Neural cell (in vitro differentiated cells): ENCODE measurements around the gene TICRR. TPM values are rescaled to one million over a fixed set of nuclear protein-coding genes. Genes with fewer than 3 reads are reported as not detected.

Experiments
- H2AFZ ChIP-seq: fragments of 200-600, 300-800 bp; sonication (generic), shearing (Covaris generic); 2 replicates; pipeline ENCODE4 v1.6.0; 2014; ENCODE audit warnings: low read depth, mild to moderate bottlenecking, antibody characterized with exemption, low read length, moderate library complexity
- H3F3A ChIP-seq: fragments of 200-600 bp; shearing (Covaris generic); 2 replicates; pipeline ENCODE4 v1.6.1; 2016; ENCODE audit warnings: mild to moderate bottlenecking, moderate library complexity, mixed read lengths, antibody characterized with exemption, low read length; ENCODE audit not compliant: insufficient read depth, poor library complexity, severe bottlenecking
- H3K27ac ChIP-seq: fragments of 200-600, 300-800 bp; sonication (generic), shearing (Covaris generic); 2 replicates; pipeline ENCODE4 v1.5.1; 2014; ENCODE audit warnings: mild to moderate bottlenecking, low read length, moderate library complexity
- H3K27me3 ChIP-seq: fragments of 300-800, 200-600 bp; sonication (generic), shearing (Covaris generic); 2 replicates; pipeline ENCODE4 v1.6.0; 2014; ENCODE audit warnings: mild to moderate bottlenecking, low read depth, low read length, moderate library complexity; ENCODE audit not compliant: insufficient read depth
- H3K36me3 ChIP-seq: fragments of 300-800, 200-600 bp; sonication (generic), shearing (Covaris generic); 2 replicates; pipeline ENCODE4 v1.5.1; 2014; ENCODE audit warnings: mild to moderate bottlenecking, antibody characterized with exemption, low read length, moderate library complexity; ENCODE audit not compliant: insufficient read depth
- H3K4me2 ChIP-seq: fragments of 300-800, 200-600 bp; sonication (generic), shearing (Covaris generic); 2 replicates; pipeline ENCODE4 v1.6.0; 2014; ENCODE audit warnings: mild to moderate bottlenecking, low read length
- H3K4me3 ChIP-seq: fragments of 300-800, 200-600 bp; sonication (generic), shearing (Covaris generic); 2 replicates; pipeline ENCODE4 v1.5.1; 2014; ENCODE audit warnings: mild to moderate bottlenecking, low read length, moderate library complexity
- H3K79me2 ChIP-seq: fragments of 200-600 bp; shearing (Covaris generic); replicated peaks from 2 replicates; pipeline ENCODE4 v1.6.0; 2014; ENCODE audit warnings: mild to moderate bottlenecking, low read length, moderate library complexity; ENCODE audit not compliant: insufficient read depth
- H3K9ac ChIP-seq: fragments of 300-800, 200-600 bp; sonication (generic), shearing (Covaris generic); 2 replicates; pipeline ENCODE4 v1.6.1; 2016; ENCODE audit warnings: mild to moderate bottlenecking, low read length, mixed read lengths
- H3K9me2 ChIP-seq: fragments of 200-600 bp; shearing (Covaris generic); 2 replicates; pipeline ENCODE4 v1.6.1; 2016; ENCODE audit warnings: mild to moderate bottlenecking, low read length, mixed read lengths; ENCODE audit not compliant: insufficient read depth
- H3K9me3 ChIP-seq: fragments of 200-600, 300-800 bp; sonication (generic), shearing (Covaris generic); 2 replicates; pipeline ENCODE4 v1.6.1; 2016; ENCODE audit warnings: mild to moderate bottlenecking, mixed run types, low read length, moderate library complexity, mixed read lengths
- H4K20me1 ChIP-seq: fragments of 200-600 bp; shearing (Covaris generic); 2 replicates; pipeline ENCODE4 v1.6.1; 2016; ENCODE audit warnings: mild to moderate bottlenecking, mixed run types; ENCODE audit not compliant: insufficient read depth
- EP300 ChIP-seq: fragments of 450-650 bp; conservative IDR thresholded peaks from 2 replicates; pipeline ENCODE4 v1.6.1; 2014; ENCODE audit warnings: antibody characterized with exemption, mild to moderate bottlenecking, moderate library complexity; ENCODE audit not compliant: poor library complexity, severe bottlenecking
- EZH2 ChIP-seq: fragments of 200-600, 300-800 bp; shearing (Covaris generic), sonication (generic); IDR thresholded peaks from 2 replicates; pipeline ENCODE4 v1.6.1; 2014; ENCODE audit warnings: antibody characterized with exemption, low read length, borderline replicate concordance, mild to moderate bottlenecking; ENCODE audit not compliant: insufficient read depth, poor library complexity, severe bottlenecking
- MXI1 ChIP-seq: fragments of 450-650 bp; conservative IDR thresholded peaks from 2 replicates; pipeline ENCODE4 v1.6.1; 2014; ENCODE audit warnings: antibody characterized with exemption, mild to moderate bottlenecking; ENCODE audit not compliant: poor library complexity, severe bottlenecking
- POLR2AphosphoS5 ChIP-seq: IDR thresholded peaks from 2 replicates; pipeline ENCODE4 v1.6.1; 2012
- RAD21 ChIP-seq: fragments of 450-650 bp; conservative IDR thresholded peaks from 2 replicates; pipeline ENCODE4 v1.6.1; 2014; ENCODE audit warnings: antibody characterized with exemption, mild to moderate bottlenecking, moderate library complexity
- SMC3 ChIP-seq: fragments of 450-650 bp; conservative IDR thresholded peaks from 2 replicates; pipeline ENCODE4 v1.6.1; 2014; ENCODE audit warnings: antibody characterized with exemption, mild to moderate bottlenecking, moderate library complexity; ENCODE audit not compliant: poor library complexity
- TAF1 ChIP-seq: IDR thresholded peaks from 2 replicates; pipeline ENCODE4 v1.6.1; 2012; ENCODE audit warnings: low read depth
- polyA plus RNA-seq: library from polyadenylated mRNA; depleted of rRNA; stranded (reverse); fragments of >200 nt; gene quantifications from 2 replicates; pipeline ENCODE4 v1.2.3, GENCODE V29; 2014
- TF ChIP-seq, protein P1 (sequence below): fragments of 450-650 bp; IDR thresholded peaks from 2 replicates; pipeline ENCODE4 v1.5.1; 2014; ENCODE audit warnings: antibody characterized with exemption, mild to moderate bottlenecking, moderate library complexity; ENCODE audit not compliant: poor library complexity, severe bottlenecking
- TF ChIP-seq, protein P2 (sequence below): IDR thresholded peaks from 2 replicates; pipeline ENCODE4 v1.6.1; 2012; ENCODE audit warnings: borderline replicate concordance

Gene TICRR
- polyA plus RNA-seq, 1 donor from 2014 or later: 0.36 TPM

DNA sequence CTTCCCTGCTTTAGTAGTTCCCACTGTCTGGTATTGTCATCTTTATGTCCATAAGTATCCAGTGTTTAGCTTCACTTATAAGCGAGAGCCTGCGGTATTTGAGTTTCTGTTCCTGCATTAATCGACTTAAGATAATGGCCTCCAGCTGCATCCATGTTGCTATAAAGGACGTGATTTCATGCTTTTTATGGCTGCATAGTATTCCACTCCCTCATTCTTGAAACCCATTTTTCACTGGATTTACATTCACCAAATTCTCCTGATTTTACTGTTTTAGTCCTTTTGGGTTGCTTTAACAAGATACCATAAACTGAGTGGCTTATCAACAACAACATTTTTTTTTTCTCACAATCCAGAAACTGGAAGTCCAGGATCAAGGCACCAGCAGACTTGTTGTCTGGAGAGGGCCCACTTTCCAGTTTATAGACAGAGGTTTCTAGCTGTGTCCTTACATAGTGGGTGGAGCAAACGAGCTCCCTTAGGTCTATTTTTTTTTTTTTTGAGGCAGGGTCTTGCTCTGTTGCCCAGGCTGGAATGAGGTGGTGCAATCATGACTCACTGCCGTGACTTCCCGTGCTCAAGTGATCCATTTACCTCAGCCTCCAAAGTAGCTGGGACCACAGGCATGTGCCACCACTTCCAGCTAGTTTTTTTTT is 6.1 kb upstream of the TICRR start:
- Histone ChIP-seq H3K27ac (no peak overlapping the region), H3K36me3 (no peaks in the 10 kb centered on the region), H3K27me3 (no peaks in the 10 kb centered on the region), H3K9ac (no peak overlapping the region), H3F3A (no peaks in the 10 kb centered on the region), H4K20me1 (no peaks in the 10 kb centered on the region), H3K9me3 (no peaks in the 10 kb centered on the region), H3K4me2 (no peak overlapping the region), H2AFZ (no peak overlapping the region), H3K4me3 (no peak overlapping the region), H3K79me2 (no peaks in the 10 kb centered on the region), H3K9me2 (no peaks in the 10 kb centered on the region)
- TF ChIP-seq SMC3: no peak
- TF ChIP-seq POLR2AphosphoS5: no peak
- TF ChIP-seq EP300: no peak
- TF ChIP-seq, protein P1, sequence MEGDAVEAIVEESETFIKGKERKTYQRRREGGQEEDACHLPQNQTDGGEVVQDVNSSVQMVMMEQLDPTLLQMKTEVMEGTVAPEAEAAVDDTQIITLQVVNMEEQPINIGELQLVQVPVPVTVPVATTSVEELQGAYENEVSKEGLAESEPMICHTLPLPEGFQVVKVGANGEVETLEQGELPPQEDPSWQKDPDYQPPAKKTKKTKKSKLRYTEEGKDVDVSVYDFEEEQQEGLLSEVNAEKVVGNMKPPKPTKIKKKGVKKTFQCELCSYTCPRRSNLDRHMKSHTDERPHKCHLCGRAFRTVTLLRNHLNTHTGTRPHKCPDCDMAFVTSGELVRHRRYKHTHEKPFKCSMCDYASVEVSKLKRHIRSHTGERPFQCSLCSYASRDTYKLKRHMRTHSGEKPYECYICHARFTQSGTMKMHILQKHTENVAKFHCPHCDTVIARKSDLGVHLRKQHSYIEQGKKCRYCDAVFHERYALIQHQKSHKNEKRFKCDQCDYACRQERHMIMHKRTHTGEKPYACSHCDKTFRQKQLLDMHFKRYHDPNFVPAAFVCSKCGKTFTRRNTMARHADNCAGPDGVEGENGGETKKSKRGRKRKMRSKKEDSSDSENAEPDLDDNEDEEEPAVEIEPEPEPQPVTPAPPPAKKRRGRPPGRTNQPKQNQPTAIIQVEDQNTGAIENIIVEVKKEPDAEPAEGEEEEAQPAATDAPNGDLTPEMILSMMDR: no peak
- TF ChIP-seq MXI1: no peak
- TF ChIP-seq TAF1: no peak
- TF ChIP-seq, protein P2, sequence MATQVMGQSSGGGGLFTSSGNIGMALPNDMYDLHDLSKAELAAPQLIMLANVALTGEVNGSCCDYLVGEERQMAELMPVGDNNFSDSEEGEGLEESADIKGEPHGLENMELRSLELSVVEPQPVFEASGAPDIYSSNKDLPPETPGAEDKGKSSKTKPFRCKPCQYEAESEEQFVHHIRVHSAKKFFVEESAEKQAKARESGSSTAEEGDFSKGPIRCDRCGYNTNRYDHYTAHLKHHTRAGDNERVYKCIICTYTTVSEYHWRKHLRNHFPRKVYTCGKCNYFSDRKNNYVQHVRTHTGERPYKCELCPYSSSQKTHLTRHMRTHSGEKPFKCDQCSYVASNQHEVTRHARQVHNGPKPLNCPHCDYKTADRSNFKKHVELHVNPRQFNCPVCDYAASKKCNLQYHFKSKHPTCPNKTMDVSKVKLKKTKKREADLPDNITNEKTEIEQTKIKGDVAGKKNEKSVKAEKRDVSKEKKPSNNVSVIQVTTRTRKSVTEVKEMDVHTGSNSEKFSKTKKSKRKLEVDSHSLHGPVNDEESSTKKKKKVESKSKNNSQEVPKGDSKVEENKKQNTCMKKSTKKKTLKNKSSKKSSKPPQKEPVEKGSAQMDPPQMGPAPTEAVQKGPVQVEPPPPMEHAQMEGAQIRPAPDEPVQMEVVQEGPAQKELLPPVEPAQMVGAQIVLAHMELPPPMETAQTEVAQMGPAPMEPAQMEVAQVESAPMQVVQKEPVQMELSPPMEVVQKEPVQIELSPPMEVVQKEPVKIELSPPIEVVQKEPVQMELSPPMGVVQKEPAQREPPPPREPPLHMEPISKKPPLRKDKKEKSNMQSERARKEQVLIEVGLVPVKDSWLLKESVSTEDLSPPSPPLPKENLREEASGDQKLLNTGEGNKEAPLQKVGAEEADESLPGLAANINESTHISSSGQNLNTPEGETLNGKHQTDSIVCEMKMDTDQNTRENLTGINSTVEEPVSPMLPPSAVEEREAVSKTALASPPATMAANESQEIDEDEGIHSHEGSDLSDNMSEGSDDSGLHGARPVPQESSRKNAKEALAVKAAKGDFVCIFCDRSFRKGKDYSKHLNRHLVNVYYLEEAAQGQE: no peak
- TF ChIP-seq EZH2: no peak
- TF ChIP-seq RAD21: no peak

DNA sequence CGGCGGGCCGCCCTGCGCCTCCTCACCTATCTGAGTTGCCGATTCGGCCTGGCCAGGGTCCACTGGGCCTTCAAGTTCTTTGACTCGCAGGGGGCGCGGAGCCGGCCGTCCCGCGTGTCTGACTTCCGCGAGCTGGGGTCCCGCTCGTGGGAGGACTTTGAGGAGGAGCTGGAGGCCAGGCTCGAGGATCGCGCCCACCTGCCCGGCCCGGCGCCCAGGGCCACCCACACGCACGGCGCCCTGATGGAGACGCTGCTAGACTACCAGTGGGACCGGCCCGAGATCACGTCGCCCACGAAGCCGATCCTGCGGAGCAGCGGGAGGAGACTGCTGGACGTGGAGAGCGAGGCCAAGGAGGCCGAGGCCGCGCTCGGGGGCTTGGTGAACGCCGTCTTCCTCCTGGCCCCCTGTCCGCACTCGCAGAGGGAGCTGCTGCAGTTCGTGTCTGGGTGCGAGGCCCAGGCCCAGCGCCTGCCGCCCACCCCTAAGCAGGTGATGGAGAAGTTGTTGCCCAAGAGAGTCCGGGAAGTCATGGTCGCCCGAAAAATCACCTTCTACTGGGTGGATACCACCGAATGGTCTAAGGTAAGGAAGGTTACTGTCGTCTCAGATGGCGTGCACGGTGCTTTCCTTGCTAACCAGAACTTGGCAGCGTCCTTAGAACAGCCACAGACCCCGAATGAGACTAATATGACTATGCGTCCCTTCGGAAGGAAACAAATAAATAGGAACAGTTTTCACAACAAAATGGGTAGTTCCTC is 567 bp downstream of the TICRR start:
- Histone ChIP-seq H2AFZ (peak overlapping the region; percentile 45), H3K27ac (no peak overlapping the region), H3K79me2 (peaks cover 27% of the 10 kb centered on the region)

More for the DNA sequence above, 567 bp downstream of the TICRR start:
- peak overlapping the region; percentile 76 for H3K4me2 ChIP-seq
- peak overlapping the region; percentile 89 for H3K4me3 ChIP-seq
- H3K9me2 ChIP-seq: no peaks in the 10 kb centered on the region
- no peaks in the 10 kb centered on the region for H3K27me3 ChIP-seq
- no peaks in the 10 kb centered on the region for H3F3A ChIP-seq
- H3K9me3 ChIP-seq: no peaks in the 10 kb centered on the region
- no peak for TF ChIP-seq EZH2
- TF ChIP-seq MXI1: peak; percentile 83
- no peaks in the 10 kb centered on the region for H4K20me1 ChIP-seq
- H3K36me3 ChIP-seq: no peaks in the 10 kb centered on the region
- H3K9ac ChIP-seq: no peak overlapping the region
